HUDEP-2 (cell line): ENCODE data around the gene GOLGA6B.
"Not testable (repeated sequence)": the region's sequence is repeated elsewhere in the genome, so short reads cannot be mapped to it uniquely, and the experiment has no call there.

Experiments
- DNase-seq, 76 experiments: peaks; one replicate each; lab custom pipeline; 2025; ENCODE audit not compliant: unreplicated experiment in 76 of 76; lab: John Stamatoyannopoulos, UW

GOLGA6B gene

GRCh38 chr15:72654397-72654796 lies at the start of gene GOLGA6B:
GOLGA6B (plus strand) TSS chr15:72654697; CDS start chr15:72654738, 41 bp downstream.
- DNase-seq = not testable (repeated sequence)

GRCh38 chr15:72604794-72605193 lies 49.7 kb upstream of the GOLGA6B start:
- no peak for DNase-seq

GRCh38 chr15:72608084-72608483 lies 46.4 kb upstream of the GOLGA6B start:
- not testable (repeated sequence) for DNase-seq

- no peak for DNase-seq
Observed at GRCh38 chr15:72609862-72610261, 44.6 kb upstream of the GOLGA6B start.

- DNase-seq = not testable (repeated sequence)
Observed at GRCh38 chr15:72612324-72612723, 42.2 kb upstream of the GOLGA6B start.

- no peak for DNase-seq
Observed at GRCh38 chr15:72614810-72615532, 39.5 kb upstream of the GOLGA6B start.

GRCh38 chr15:72615533-72616233 lies 38.8 kb upstream of the GOLGA6B start:
- DNase-seq = not testable (repeated sequence)

- DNase-seq = no peak
Observed at GRCh38 chr15:72616491-72617210, 37.8 kb upstream of the GOLGA6B start.

- not testable (repeated sequence) for DNase-seq
Observed at GRCh38 chr15:72623854-72624253, 30.6 kb upstream of the GOLGA6B start.

- DNase-seq = not testable (repeated sequence)
Observed at GRCh38 chr15:72626153-72626552, 28.3 kb upstream of the GOLGA6B start.

- DNase-seq = peak in 18 of 76 experiments; percentile 0 to 34 (median 6)
Observed at GRCh38 chr15:72628249-72629067, 26.0 kb upstream of the GOLGA6B start.

GRCh38 chr15:72629068-72629570 lies 25.4 kb upstream of the GOLGA6B start:
- DNase-seq = not testable (repeated sequence)

- not testable (repeated sequence) for DNase-seq
Observed at GRCh38 chr15:72636519-72637282, 17.8 kb upstream of the GOLGA6B start.

- DNase-seq = not testable (repeated sequence)
Observed at GRCh38 chr15:72639759-72640483, 14.6 kb upstream of the GOLGA6B start.

- DNase-seq = not testable (repeated sequence)
Observed at GRCh38 chr15:72642271-72642670, 12.2 kb upstream of the GOLGA6B start.

- DNase-seq = not testable (repeated sequence)
Observed at GRCh38 chr15:72648631-72649253, 5.8 kb upstream of the GOLGA6B start.

GRCh38 chr15:72656014-72656413 lies 1.5 kb downstream of the GOLGA6B start:
- not testable (repeated sequence) for DNase-seq

GRCh38 chr15:72661081-72661480 lies 6.6 kb downstream of the GOLGA6B start:
- not testable (repeated sequence) for DNase-seq
